ENCODE results near the gene GMIP. TPM values are rescaled to one million over a fixed set of nuclear protein-coding genes. Genes with fewer than 3 reads are reported as not detected.

Gene GMIP
- total RNA-seq, 1 donor from 2014 or later = 3.2 TPM

DNA sequence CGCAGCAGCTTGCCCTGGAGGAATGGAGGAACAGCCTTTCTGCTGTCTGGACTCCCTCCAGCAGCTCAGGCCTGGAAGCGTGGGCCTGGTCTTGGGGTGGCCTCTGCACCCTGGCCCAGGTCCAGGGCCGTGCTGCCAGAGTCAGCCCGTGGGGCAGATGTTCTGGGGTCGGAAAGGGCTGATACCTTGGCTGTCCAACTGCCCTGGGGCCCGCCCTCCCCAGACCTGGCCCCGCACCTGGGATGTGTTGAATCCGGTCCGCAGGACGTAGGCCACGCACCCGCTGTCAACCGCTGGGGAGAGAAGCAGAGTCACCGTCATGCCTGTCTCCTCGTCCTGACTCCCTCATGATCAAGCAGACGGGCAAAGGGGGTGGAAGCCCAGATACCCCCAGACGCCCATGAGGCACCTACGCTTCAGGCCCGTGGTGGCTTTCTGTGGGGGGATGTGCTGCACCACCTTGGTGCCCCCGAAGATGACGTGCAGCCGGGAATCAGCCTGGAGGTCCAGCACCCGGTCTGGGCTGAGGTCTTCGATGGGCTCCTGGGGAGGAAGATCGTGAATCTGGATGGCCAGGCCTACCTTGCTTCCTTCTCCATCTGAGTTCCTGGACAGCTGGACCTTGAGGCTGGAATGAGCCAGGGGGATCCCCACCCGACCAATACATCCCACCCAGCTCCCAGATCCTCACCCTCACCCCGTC lies 12.3 kb upstream of the GMIP start:
- peaks cover 61% of the 10 kb centered on the region for H3K36me3 ChIP-seq (ENCODE audit: control insufficient read depth, insufficient read depth, low read length)
- DNase-seq (ENCODE audit: low read depth) = no peak
- H3K4me3 ChIP-seq (ENCODE audit: low read depth, low read length) = no peak overlapping the region
- H3K27me3 ChIP-seq (ENCODE audit: control insufficient read depth, insufficient read depth, low read length) = no peaks in the 10 kb centered on the region
- TF ChIP-seq, protein P1, sequence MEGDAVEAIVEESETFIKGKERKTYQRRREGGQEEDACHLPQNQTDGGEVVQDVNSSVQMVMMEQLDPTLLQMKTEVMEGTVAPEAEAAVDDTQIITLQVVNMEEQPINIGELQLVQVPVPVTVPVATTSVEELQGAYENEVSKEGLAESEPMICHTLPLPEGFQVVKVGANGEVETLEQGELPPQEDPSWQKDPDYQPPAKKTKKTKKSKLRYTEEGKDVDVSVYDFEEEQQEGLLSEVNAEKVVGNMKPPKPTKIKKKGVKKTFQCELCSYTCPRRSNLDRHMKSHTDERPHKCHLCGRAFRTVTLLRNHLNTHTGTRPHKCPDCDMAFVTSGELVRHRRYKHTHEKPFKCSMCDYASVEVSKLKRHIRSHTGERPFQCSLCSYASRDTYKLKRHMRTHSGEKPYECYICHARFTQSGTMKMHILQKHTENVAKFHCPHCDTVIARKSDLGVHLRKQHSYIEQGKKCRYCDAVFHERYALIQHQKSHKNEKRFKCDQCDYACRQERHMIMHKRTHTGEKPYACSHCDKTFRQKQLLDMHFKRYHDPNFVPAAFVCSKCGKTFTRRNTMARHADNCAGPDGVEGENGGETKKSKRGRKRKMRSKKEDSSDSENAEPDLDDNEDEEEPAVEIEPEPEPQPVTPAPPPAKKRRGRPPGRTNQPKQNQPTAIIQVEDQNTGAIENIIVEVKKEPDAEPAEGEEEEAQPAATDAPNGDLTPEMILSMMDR (IDR thresholded peaks at IDR 0.05; ENCODE audit: insufficient read depth, low read length, severe bottlenecking) = no peak
- no peak for FAIRE-seq

DNA sequence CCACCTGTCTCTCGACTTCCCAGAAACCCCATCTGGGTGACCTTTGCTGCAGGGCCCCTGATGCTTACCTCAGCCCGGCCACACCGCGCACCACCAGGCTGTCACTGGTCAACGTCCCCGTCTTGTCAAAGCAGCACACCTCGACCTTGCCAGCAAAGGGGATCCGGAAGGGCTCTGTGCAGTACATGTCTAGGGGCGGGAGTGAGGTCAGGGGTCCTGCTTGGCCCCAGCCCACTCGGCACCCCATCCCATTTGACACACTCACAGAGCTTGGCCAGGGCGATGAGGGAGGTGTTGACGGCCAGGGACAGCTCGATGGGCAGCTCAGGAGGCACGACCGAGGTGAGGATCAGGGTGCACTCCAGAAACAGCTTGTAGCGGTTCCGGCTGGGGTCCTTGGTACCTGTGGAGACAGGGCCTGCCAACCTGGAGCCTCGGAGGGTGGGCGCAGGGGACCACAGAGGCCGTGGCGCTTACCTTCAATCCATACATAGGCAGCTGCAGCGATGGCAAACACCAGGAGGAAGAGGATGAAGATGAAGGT lies 11.7 kb upstream of the GMIP start:
- peaks cover 64% of the 10 kb centered on the region for H3K36me3 ChIP-seq (ENCODE audit: control insufficient read depth, insufficient read depth, low read length)
- DNase-seq (ENCODE audit: low read depth) (no peak), FAIRE-seq (no peak)
- no peaks in the 10 kb centered on the region for H3K27me3 ChIP-seq (ENCODE audit: control insufficient read depth, insufficient read depth, low read length)
- TF ChIP-seq, protein P1 (IDR thresholded peaks at IDR 0.05; ENCODE audit: insufficient read depth, low read length, severe bottlenecking) = no peak
- no peak overlapping the region for H3K4me3 ChIP-seq (ENCODE audit: low read depth, low read length)

DNA sequence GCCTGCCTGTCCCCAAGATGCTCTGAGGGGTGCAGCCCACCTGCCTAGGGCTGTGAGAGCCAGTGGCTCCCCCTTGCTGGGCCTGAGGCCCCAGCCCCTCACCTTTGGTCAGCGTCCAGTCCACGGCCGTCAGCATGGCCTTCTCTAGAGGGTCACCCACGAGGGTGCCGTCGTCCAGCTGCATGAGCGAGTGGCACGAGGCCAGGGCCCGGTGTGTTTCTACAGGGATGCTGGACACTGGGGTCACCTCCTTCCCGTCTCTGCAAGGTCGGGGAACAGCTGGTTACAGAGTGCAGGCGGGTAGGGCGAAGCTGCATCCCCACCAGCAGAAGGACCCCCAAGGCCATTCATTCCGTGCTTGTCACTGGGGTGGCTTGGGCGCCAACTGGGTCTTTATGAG lies 11.0 kb upstream of the GMIP start:
- DNase-seq (ENCODE audit: low read depth) = no peak
- no peaks in the 10 kb centered on the region for H3K27me3 ChIP-seq (ENCODE audit: control insufficient read depth, insufficient read depth, low read length)
- TF ChIP-seq, protein P1 (IDR thresholded peaks at IDR 0.05; ENCODE audit: insufficient read depth, low read length, severe bottlenecking) = no peak
- FAIRE-seq = no peak
- H3K36me3 ChIP-seq (ENCODE audit: control insufficient read depth, insufficient read depth, low read length) = peaks cover 64% of the 10 kb centered on the region
- H3K4me3 ChIP-seq (ENCODE audit: low read depth, low read length) = no peak overlapping the region

DNA sequence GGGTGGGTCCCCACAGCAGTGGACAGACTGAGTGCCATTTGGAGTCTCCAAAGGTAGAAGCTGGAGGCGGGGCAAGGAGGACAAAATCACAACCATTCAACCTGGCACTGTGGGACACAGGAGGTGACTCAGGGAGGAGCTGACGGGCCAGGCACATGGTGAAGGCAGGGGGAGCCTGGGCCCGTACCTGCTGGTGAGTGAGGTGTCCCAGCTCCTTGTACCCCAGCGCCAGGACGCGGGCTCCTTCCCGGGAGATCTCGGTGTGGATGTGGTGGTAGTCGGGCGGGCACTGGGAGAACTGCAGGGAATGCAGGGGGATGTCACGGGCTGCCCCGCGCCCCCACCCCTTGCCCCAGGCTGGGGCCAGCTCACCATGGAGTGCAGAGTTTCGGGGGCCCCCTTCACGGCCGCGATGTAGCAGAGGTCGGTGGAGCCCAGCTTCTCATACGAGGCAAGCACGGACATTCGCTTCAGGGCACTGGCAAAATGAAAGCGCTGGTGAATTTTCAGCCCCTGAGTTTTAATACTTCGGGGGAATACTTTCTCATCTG lies 10.2 kb upstream of the GMIP start:
- FAIRE-seq (no peak), DNase-seq (ENCODE audit: low read depth) (no peak)
- Histone ChIP-seq H3K4me3 (ENCODE audit: low read depth, low read length) (no peak overlapping the region), H3K36me3 (ENCODE audit: control insufficient read depth, insufficient read depth, low read length) (peaks cover 63% of the 10 kb centered on the region), H3K27me3 (ENCODE audit: control insufficient read depth, insufficient read depth, low read length) (no peaks in the 10 kb centered on the region)
- TF ChIP-seq, protein P1 (IDR thresholded peaks at IDR 0.05; ENCODE audit: insufficient read depth, low read length, severe bottlenecking) = no peak

DNA sequence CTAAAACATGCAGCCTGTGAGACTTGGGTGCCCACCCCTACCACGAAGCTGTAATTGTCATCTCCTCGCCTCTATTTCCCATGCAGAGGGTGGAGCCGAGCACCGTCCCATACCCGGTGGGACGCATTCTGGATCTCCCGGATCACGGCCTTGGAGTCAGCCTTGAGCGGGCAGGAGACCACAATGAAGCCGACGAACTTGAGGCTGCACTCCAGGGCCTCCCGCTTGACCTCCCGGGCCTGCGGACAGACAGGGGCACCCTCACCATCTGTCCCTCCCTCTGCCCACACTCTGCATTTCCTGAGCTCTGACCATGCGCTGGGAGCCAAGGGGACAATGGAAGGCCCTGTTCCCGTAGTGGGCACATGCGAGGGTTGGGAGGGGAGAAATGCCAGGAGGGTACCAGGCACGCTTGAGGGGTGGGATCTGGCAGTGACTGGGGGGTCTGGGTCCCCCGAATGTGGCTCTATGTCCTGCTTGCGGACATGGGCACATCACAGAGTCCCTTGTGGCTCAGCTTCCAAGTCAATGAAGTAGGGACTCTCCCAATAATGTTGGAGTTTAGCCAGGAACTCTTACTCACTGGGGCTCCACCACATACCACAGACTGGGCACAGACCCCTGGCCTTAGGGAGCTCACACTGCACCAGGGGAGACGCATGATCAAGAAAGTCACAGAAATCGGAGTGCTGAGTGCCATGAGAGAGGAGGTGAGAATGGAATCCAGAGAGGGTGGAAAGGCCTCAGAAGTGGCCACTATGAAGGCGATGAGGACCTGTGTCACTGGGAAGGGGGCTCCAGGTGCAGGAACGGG lies 9.2 kb upstream of the GMIP start:
- peaks cover 57% of the 10 kb centered on the region for H3K36me3 ChIP-seq (ENCODE audit: control insufficient read depth, insufficient read depth, low read length)

More for the DNA sequence above, 9.2 kb upstream of the GMIP start:
- DNase-seq (ENCODE audit: low read depth) (no peak), FAIRE-seq (peak; percentile 7)
- TF ChIP-seq, protein P1 (IDR thresholded peaks at IDR 0.05; ENCODE audit: insufficient read depth, low read length, severe bottlenecking) = no peak
- Histone ChIP-seq H3K4me3 (ENCODE audit: low read depth, low read length) (no peak overlapping the region), H3K27me3 (ENCODE audit: control insufficient read depth, insufficient read depth, low read length) (no peaks in the 10 kb centered on the region)

All from bronchial epithelial cell (primary cell).